ENCODE results near the gene FOXA2.

Gene FOXA2

GRCh38 chr20:22548040-22548439 is 36.3 kb downstream of the FOXA2 start:
- in situ Hi-C loops (cut with MboI; ENCODE audit: low pct_unique_long_range_greater_than_20kb, low sequenced_read_pairs), result no loop called here
- no peak for DNase-seq

GRCh38 chr20:22546344-22546743 is 38.0 kb downstream of the FOXA2 start:
- DNase-seq, result no peak
- in situ Hi-C loops (cut with MboI; ENCODE audit: low pct_unique_long_range_greater_than_20kb, low sequenced_read_pairs), result no loop called here

- no peak for DNase-seq
- in situ Hi-C loops (cut with MboI; ENCODE audit: low pct_unique_long_range_greater_than_20kb, low sequenced_read_pairs), result no loop called here
Measured at GRCh38 chr20:22545045-22545444, 39.3 kb downstream of the FOXA2 start.

DNA sequence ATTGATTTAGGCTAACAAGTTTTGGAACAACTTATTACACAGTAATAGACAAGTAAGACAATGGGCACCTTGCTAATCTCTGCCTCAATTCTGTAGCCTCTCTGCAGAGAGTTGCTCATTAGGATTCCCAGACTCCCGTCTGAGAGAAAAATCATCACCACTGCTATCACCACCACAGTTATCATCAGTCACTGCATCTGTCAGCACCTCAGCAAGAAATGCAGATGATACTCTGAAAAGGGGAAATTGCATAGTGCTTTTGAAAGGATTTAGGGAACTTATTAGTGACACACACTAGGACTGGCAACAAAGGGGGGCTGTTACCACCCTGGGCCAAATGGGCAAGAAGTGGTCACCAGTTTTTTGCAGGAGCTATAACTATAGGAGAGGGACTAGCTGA is 39.9 kb downstream of the FOXA2 start:
- in situ Hi-C loops (cut with MboI; ENCODE audit: low pct_unique_long_range_greater_than_20kb, low sequenced_read_pairs), result no loop called here
- DNase-seq, result peak; percentile 4

- DNase-seq, result no peak
- in situ Hi-C loops (cut with MboI; ENCODE audit: low pct_unique_long_range_greater_than_20kb, low sequenced_read_pairs), result no loop called here
Measured at GRCh38 chr20:22542427-22542826, 41.9 kb downstream of the FOXA2 start.

DNA sequence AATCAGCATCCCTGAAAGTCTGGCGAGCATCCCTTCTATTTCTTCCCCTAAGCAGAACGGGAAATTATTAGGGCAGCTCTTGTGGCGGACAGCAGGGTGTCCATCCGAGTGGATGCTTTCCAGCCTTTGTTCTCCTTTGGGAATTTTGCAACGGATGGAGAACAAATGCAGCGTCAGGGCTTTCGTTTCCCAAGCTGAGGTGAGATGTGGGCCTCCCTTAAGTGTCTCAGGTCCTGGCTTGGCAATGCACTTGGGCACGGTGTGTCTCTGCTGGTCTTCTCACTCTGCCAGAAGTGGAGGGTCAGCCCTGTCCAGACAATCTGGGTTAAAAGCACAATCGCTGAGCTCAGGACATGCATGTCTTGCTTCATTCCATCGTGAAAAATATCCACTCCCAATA is 43.5 kb downstream of the FOXA2 start:
- no peak for DNase-seq

DNA sequence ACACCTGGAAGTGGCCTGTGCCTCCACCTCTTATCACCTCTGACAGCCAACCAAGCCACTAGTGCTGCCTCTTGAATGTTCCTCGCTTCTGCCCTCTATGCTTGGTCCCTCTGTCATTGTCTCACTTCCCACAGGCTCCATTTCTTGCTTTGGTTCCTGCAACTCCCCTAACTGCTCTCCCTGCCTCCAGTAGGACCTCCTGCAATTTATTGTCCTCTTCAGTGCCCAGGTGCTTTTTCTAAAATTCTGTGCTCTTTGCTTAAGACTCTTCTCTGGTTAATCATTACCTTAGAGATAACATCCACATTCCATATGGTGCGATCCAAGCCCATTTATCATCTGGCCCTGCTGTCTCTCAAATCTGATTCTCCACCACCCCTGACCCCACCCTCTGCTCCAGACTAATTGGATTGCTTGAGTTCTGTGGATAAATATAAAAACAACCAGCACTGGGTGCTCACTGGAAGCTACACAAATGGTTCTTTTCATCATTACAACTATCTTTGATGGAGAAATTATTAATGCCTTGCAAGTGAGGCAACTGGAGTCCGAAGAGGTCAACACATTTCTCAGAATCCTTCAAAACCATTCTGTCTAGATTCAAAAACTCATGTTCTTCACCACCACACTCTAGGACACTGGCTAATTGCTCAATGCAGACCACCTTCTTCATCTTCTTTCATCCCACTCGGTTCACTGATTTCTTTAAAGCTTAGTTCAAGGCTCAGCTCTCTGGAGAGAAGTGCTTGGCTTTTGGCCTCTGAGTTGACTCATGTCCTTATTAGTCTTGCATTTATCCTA is 47.2 kb downstream of the FOXA2 start:
- in situ Hi-C loops (cut with MboI; ENCODE audit: low pct_unique_long_range_greater_than_20kb, low sequenced_read_pairs), result no loop called here
- DNase-seq, result no peak

More for the DNA sequence above, 43.5 kb downstream of the FOXA2 start:
- in situ Hi-C loops (cut with MboI; ENCODE audit: low pct_unique_long_range_greater_than_20kb, low sequenced_read_pairs), result no loop called here

DNA sequence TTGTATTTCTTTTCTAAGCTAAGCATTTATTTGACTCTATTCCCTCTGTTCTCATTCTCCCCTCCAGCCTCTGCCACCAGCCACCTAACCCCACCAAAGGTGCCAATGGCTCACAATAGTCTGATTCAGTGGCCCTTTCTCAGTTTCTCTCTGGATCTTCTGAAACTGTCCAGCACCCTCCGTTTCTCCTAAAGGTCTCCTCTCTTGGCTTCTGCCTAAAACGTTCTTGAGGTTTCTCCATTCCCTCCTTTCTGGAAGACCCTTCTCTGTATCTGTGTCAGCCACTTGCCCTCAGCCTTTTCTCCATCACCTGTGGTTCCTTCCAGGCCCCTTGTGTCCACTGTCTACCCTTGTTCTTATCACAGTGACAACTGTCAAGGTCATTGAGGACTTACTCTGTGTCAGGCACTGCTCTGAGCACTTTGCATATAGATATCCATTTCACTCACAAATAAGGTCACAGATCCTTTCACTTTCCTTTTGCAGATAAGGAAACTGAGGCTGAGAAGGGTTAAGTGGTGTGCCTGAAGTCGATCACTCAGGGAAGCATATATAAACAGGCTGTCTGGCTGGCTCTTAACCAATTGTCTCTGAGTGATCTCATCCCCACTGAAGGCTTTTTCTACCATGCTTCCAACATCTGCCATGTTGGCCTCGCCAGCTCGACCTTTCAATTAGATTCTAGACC is 48.1 kb downstream of the FOXA2 start:
- DNase-seq, result no peak
- in situ Hi-C loops (cut with MboI; ENCODE audit: low pct_unique_long_range_greater_than_20kb, low sequenced_read_pairs), result no loop called here

DNA sequence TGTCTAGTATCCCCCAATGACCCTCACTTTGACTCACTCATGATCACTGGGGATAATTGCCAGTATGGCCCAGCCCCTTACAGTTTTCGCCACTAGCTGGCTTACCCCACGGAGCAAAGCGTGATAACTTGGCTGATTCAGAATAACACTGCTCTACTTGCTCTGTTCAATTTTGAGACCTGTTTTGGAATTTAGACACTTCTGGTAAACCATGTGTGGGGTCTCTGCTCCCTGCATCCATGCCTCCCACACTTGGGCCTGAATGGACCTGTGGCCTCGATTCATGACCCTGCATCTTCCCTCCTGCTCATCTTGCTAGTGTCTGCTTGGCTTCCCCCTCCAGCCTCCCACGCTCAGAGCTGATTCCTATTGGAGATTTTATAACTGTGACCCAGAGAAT is 48.9 kb downstream of the FOXA2 start:
- in situ Hi-C loops (cut with MboI; ENCODE audit: low pct_unique_long_range_greater_than_20kb, low sequenced_read_pairs), result no loop called here
- DNase-seq, result no peak

GRCh38 chr20:22533823-22534751 is 50.3 kb downstream of the FOXA2 start:
- no peak for DNase-seq
- in situ Hi-C loops (cut with MboI; ENCODE audit: low pct_unique_long_range_greater_than_20kb, low sequenced_read_pairs), result no loop called here

DNA sequence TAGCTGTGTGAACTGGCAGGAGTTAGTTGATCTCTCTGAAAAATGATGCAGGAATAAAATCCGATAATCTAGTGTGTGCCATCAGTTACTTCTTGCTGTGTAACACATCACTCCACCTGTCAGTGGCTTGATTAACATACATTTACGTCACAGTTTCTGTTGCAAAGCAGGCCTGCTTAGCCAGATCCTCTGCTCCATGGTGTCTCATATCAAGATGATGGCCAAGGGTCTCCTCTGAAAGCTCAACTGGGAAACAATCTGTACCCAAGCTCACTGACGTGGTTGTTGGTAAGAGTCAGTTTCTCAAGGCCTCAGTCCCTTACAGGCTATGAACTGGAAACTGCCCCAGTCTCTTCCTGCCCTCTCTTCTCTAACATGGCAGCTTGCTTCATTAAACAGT is 51.8 kb downstream of the FOXA2 start:
- DNase-seq, result no peak
- in situ Hi-C loops (cut with MboI; ENCODE audit: low pct_unique_long_range_greater_than_20kb, low sequenced_read_pairs), result no loop called here

- in situ Hi-C loops (cut with MboI; ENCODE audit: low pct_unique_long_range_greater_than_20kb, low sequenced_read_pairs), result no loop called here
- DNase-seq, result no peak
Measured at GRCh38 chr20:22531756-22532155, 52.6 kb downstream of the FOXA2 start.

DNA sequence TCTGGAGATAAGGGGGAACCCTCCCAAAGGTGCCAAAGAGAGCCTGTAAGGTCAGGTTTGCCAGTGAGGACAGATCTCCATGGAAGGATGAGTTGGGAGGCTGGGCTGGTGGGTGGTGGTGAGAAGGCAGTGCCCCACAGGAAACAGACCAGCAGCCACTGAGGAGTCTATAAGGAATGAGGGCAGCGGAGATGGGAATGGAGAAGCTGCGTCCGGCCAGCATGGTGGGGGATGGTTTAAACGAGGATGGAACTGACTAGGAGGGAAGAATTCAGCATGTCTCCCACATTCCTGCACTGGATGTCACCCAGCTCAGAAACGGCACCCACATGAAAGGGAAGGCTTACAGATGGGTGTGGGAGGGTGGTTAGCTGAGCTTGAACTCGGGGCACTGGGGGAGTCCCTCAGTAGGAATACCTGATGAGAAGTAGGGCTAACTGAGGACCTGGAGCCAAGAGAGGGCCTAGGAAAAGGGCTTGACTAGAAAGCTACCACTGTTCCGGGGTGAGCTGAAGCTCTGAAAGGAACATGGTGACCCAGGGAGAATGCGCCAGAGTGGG is 53.2 kb downstream of the FOXA2 start:
- in situ Hi-C loops (cut with MboI; ENCODE audit: low pct_unique_long_range_greater_than_20kb, low sequenced_read_pairs), result no loop called here
- DNase-seq, result no peak
